A549 treated with dexamethasone at 1 μM for 4 hours (cell line): ENCODE results near the gene TRPM5. TPM values are rescaled to one million over a fixed set of nuclear protein-coding genes. Genes with fewer than 3 reads are reported as not detected.

ENCODE experiments used
- total RNA-seq: library from RNA; stranded (reverse); fragments of 200-300 nt; extraction: Qiagen RNA extraction; gene quantifications from 5 replicates; pipeline ENCODE4 v1.2.3, GENCODE V29; 2022

The TRPM5 gene, protein sequence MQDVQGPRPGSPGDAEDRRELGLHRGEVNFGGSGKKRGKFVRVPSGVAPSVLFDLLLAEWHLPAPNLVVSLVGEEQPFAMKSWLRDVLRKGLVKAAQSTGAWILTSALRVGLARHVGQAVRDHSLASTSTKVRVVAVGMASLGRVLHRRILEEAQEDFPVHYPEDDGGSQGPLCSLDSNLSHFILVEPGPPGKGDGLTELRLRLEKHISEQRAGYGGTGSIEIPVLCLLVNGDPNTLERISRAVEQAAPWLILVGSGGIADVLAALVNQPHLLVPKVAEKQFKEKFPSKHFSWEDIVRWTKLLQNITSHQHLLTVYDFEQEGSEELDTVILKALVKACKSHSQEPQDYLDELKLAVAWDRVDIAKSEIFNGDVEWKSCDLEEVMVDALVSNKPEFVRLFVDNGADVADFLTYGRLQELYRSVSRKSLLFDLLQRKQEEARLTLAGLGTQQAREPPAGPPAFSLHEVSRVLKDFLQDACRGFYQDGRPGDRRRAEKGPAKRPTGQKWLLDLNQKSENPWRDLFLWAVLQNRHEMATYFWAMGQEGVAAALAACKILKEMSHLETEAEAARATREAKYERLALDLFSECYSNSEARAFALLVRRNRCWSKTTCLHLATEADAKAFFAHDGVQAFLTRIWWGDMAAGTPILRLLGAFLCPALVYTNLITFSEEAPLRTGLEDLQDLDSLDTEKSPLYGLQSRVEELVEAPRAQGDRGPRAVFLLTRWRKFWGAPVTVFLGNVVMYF (N-terminal part only)
- not detected in 5 replicates for total RNA-seq

DNA sequence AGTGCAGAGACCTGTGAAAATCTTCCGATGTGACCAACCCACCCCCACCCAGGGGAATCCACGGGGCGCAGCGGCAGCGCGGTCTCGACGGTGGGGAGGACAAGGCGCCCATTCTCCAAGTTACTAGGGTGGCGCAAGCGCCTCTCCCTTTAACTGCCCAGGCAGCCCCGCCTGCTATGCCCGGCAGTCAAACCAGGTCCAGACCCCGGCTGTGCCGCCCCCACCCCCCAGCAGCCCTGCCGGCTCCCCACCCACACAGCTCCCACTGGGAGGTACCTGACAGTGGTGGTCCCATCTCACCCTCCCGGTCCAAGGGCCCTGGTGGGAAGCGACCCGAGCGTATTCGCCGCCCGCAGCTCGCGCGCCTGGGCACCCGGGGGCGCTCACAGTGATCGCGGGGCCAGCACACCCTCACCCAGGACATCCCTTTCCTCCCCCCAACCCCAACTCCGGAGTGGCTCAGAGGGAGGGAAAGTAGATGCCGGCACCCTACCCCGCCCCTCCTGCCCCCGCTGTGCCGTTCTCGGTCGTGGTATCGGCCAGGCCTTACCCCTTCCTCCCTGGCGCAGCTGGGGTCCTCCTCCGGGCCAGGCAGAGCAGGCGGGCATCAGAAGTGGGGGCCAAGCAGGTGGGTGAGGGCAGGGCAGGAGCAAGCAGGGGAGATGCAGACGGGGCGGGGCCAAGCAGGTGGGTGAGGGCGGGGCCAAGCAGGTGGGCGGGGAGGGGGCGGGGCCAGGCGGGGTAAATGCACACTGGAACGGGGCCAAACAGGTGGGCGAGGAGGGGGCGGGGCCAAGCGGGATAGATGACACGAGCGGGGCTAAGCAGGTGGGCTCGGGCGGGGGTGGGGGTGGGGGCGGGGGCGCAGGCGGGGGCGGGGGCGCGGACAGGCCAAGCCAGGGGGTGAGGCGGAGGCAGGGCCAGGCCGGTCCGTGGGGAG is at the start of gene TRPM5:
TRPM5 (minus strand) TSS at position 634 of the 940 bp plus-strand sequence. CDS start 21,478 bp downstream, outside the sequence.

DNA sequence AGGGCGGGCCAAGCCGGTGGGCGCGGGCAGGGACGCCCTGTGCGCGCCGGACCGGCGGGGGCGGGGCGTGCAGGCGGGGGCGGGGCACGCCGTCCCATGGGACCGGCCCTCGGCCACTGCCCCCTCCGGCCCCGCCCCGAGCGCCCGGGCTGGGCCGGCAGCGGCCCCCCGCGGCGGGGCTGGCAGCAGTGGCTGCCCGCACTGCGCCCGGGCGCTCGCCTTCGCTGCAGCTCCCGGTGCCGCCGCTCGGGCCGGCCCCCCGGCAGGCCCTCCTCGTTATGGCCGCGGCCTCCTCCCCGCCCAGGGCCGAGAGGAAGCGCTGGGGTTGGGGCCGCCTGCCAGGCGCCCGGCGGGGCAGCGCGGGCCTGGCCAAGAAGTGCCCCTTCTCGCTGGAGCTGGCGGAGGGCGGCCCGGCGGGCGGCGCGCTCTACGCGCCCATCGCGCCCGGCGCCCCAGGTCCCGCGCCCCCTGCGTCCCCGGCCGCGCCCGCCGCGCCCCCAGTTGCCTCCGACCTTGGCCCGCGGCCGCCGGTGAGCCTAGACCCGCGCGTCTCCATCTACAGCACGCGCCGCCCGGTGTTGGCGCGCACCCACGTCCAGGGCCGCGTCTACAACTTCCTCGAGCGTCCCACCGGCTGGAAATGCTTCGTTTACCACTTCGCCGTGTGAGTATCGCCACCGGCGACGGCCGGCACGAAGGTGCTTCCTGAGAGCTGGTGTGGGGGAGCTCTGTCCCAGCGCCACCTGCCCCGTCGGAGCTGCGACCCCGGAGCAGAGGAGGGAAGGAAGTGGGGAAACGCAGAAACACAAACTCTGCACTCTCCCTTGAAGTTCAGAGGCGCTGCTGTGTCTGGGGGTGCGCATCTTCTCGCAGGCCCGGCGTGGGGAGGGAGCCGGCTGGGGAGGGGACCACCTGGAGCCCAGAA is 769 bp upstream of the TRPM5 start, which contains the start of gene KCNQ1:
KCNQ1 (plus strand) TSS at position 188 of the 925 bp plus-strand sequence; CDS start at position 279, 91 bp downstream.

DNA sequence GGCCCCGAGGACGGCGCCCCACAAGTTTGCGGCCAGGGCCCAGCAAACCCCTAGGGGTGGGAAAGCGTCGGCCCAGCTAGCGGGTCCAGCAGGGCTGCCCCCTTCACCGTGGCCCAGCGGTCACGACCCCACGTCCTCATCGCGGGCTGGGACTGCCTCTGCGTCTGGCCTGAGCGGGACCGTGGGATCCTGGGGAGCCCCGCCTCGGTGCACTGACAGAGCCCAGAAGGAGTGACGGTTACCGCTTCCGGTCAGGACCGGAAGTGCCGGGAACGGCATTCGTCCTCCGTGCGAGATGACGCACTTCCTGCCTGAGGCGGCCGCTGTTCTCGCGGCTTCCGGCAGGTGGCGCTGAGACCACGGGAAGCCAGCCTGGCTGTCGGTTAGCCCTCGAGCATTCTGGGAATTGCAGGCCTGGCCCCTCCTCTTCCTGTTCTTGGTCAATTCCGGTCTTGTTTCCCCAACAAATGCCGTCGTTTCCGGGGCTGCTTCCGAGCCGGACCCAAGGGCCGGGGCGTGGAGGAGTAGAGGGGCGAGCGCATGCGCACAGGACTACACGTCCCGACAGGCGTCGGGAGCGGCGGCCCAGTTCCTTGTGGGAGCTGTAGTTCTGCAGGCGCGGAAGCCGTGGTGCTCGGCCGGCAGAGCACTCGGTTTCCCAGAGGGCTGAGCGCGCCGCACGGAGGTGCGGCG is 44.1 kb downstream of the TRPM5 start, which contains the start of gene TSSC4:
TSSC4 (plus strand) TSS at position 682 of the 693 bp plus-strand sequence. CDS start 1,884 bp downstream, outside the sequence.

Other genes with a start within 250 kb of the TRPM5 start
- 0.04 to 0.05 TPM in 2 of 5 replicates, not detected in the others for gene ASCL2, start 173.9 kb downstream of the TRPM5 start, total RNA-seq
- gene C11orf21, start 142.6 kb downstream of the TRPM5 start, total RNA-seq, result not detected in 5 replicates
- gene TSPAN32, start 142.5 kb downstream of the TRPM5 start, total RNA-seq, result not detected in 5 replicates
- gene CD81, start 67.2 kb downstream of the TRPM5 start, total RNA-seq, result 298 to 392 TPM (median 381 TPM) in 5 replicates
- 43.3 to 67.5 TPM (median 60.4 TPM) in 5 replicates for gene TSSC4, start 43.8 kb downstream of the TRPM5 start, total RNA-seq
- gene KCNQ1, start 494 bp upstream of the TRPM5 start, total RNA-seq, result 0.52 to 0.75 TPM (median 0.60 TPM) in 5 replicates